K562 (cell line): Measurements from ENCODE around the gene KCNC3. TPM values are rescaled to one million over a fixed set of nuclear protein-coding genes. Genes with fewer than 3 reads are reported as not detected.

Experiments used
- ATAC-seq: fragments of 200-7000 bp; cut with Tn5 transposase; 3 replicates; pipeline ENCODE4 v1.9.1; 2020; ENCODE audit warnings: moderate library complexity
- BruUV-seq: library from RNA; stranded (reverse); fragments of 400-500 nt; replicated peaks from 2 replicates; lab custom pipeline; 2021; lab: Mats Ljungman, UMichigan
- CTCF ChIA-PET: fragments of 300-600 bp; formaldehyde crosslinking; extraction: SDS; loops from one replicate; lab custom pipeline; 2021; ENCODE audit warnings: low intra/inter-chr PET ratio; lab: Yijun Ruan, JAX
- POLR2A ChIA-PET: fragments of 300-600, 350-650 bp; sonication (Branson Sonifier 250); formaldehyde crosslinking; extraction: SDS; loops from one replicate; lab custom pipeline; 2021; ENCODE audit warnings: antibody characterized with exemption, inconsistent platforms; lab: Yijun Ruan, JAX
- DNase-seq, 4 experiments: peaks; one replicate each; pipeline versions ENCODE4 v3.0.0 to v3.0.0-alpha.2; 2011 to 2018; ENCODE audit warnings: low spot score in 3 of 4, mixed read lengths in 3 of 4; ENCODE audit errors: extremely low read depth in 1 of 4
- FAIRE-seq: peaks from 2 replicates; lab custom pipeline; 2011; peaks lifted over from hg19 to GRCh38; lab: Jason Lieb, UNC
- H2AFZ ChIP-seq: 2 replicates; pipeline ENCODE4 v1.6.0; 2011; ENCODE audit warnings: low read depth, low read length, control low read depth, inconsistent platforms
- H3K27ac ChIP-seq: fragments of 200-600 bp; 3 replicates; pipeline ENCODE4 v1.8.0; 2011; ENCODE audit warnings: low read depth, mild to moderate bottlenecking, control low read depth, inconsistent platforms, low read length, moderate library complexity, mixed read lengths; ENCODE audit errors: extremely low read depth
- H3K27me3 ChIP-seq, 2 experiments: fragments of 300-600 bp in 1 of 2; 2 replicates in 1 of 2; 3 replicates in 1 of 2; pipeline versions ENCODE4 v1.6.0 to v1.8.0; 2011; ENCODE audit warnings: inconsistent platforms in 2 of 2, low read length in 2 of 2, mild to moderate bottlenecking in 1 of 2, mixed read lengths in 1 of 2, moderate library complexity in 1 of 2; ENCODE audit not compliant: control insufficient read depth in 2 of 2, insufficient read depth in 2 of 2
- H3K36me3 ChIP-seq: fragments of 300-600 bp; 3 replicates; pipeline ENCODE4 v1.8.0; 2011; ENCODE audit warnings: mild to moderate bottlenecking, low read length, inconsistent platforms; ENCODE audit not compliant: control insufficient read depth, insufficient read depth
- H3K4me1 ChIP-seq, 2 experiments: fragments of 200-600 bp in 1 of 2; replicated peaks in 1 of 2; 2 replicates in 1 of 2; 3 replicates in 1 of 2; pipeline versions ENCODE4 v1.5.1 to v1.8.0; 2011; ENCODE audit warnings: inconsistent platforms in 2 of 2, low read length in 2 of 2, mild to moderate bottlenecking in 1 of 2, mixed read lengths in 1 of 2, moderate library complexity in 1 of 2; ENCODE audit not compliant: control insufficient read depth in 2 of 2, insufficient read depth in 2 of 2
- H3K4me2 ChIP-seq: 2 replicates; pipeline ENCODE4 v1.6.1; 2011; ENCODE audit warnings: low read length, control low read depth, inconsistent platforms, mixed read lengths; ENCODE audit not compliant: insufficient read depth
- H3K4me3 ChIP-seq: fragments of 200-600 bp; sonication (generic), shearing (Covaris generic); 2 replicates; pipeline ENCODE4 v1.5.1; 2016; ENCODE audit warnings: control low read depth, inconsistent platforms
- H3K79me2 ChIP-seq: fragments of 200-600 bp; 3 replicates; pipeline ENCODE4 v1.8.0; 2011; ENCODE audit warnings: low read length, inconsistent platforms; ENCODE audit not compliant: control insufficient read depth, insufficient read depth
- H3K9ac ChIP-seq, 2 experiments: 2 replicates each; pipeline versions ENCODE4 v1.6.0 to v1.6.1; 2011; ENCODE audit warnings: low read depth in 2 of 2, low read length in 2 of 2, control low read depth in 1 of 2, inconsistent platforms in 1 of 2, mild to moderate bottlenecking in 1 of 2, mixed read lengths in 1 of 2; ENCODE audit not compliant: insufficient read depth in 1 of 2
- H3K9me1 ChIP-seq: one replicate; pipeline ENCODE4 v1.6.0; 2011; ENCODE audit warnings: inconsistent platforms, mild to moderate bottlenecking, low read length, moderate library complexity; ENCODE audit not compliant: control insufficient read depth, insufficient read depth
- H3K9me3 ChIP-seq: replicated peaks from 2 replicates; pipeline ENCODE4 v1.5.1; 2011; ENCODE audit warnings: low read depth, low read length, inconsistent platforms; ENCODE audit not compliant: control insufficient read depth, insufficient read depth
- H4K20me1 ChIP-seq: replicated peaks from 2 replicates; pipeline ENCODE4 v1.6.1; 2011; ENCODE audit warnings: low read length, inconsistent platforms, mixed read lengths; ENCODE audit not compliant: control insufficient read depth, insufficient read depth
- ARNT ChIP-seq, 2 experiments: fragments of 450-650 bp; IDR thresholded peaks; 2 replicates each; pipeline ENCODE4 v1.6.1; 2016; ENCODE audit warnings: mild to moderate bottlenecking in 1 of 2
- C11orf30 ChIP-seq: fragments of 450-650 bp; IDR thresholded peaks from 2 replicates; pipeline ENCODE4 v1.6.1; 2016; ENCODE audit warnings: low read depth, mild to moderate bottlenecking
- CBX5 ChIP-seq: IDR thresholded peaks from 2 replicates; pipeline ENCODE4 v1.6.1; 2014; ENCODE audit warnings: low read depth, borderline replicate concordance
- CCNT2 ChIP-seq: IDR thresholded peaks from 2 replicates; pipeline ENCODE4 v1.6.1; 2011; ENCODE audit warnings: borderline replicate concordance, low read depth, mild to moderate bottlenecking, moderate library complexity, mixed read lengths, low read length; ENCODE audit not compliant: insufficient read length; ENCODE audit errors: extremely low read depth
- HDAC1 ChIP-seq, 2 experiments: fragments of 450-650 bp; IDR thresholded peaks; 2 replicates each; pipeline ENCODE4 v1.6.1; 2016 to 2017; ENCODE audit warnings: inconsistent platforms in 1 of 2, mild to moderate bottlenecking in 1 of 2, moderate library complexity in 1 of 2
- KLF16 ChIP-seq: IDR thresholded peaks from 2 replicates; pipeline ENCODE4 v1.6.1; 2016; ENCODE audit warnings: antibody characterized with exemption
- KLF6 ChIP-seq: fragments of 250-450 bp; sonication (Bioruptor Pico); IDR thresholded peaks from 2 replicates; pipeline ENCODE4 v1.4.0; 2020; ENCODE audit warnings: mild to moderate bottlenecking, moderate library complexity, borderline replicate concordance
- PHF8 ChIP-seq: fragments of 200-600 bp; sonication (generic); IDR thresholded peaks from 2 replicates; pipeline ENCODE4 v1.6.1; 2012; ENCODE audit warnings: mixed run types, mild to moderate bottlenecking, inconsistent platforms, low read length, moderate library complexity, borderline replicate concordance
- RBFOX2 ChIP-seq: fragments of 200-400 bp; formaldehyde crosslinking; IDR thresholded peaks from 2 replicates; pipeline ENCODE4 v1.6.1; 2017; ENCODE audit warnings: low read depth, mild to moderate bottlenecking, low read length, moderate library complexity
- ZC3H4 ChIP-seq: sonication (generic); formaldehyde crosslinking; IDR thresholded peaks from 2 replicates; pipeline ENCODE4 v1.9.0; 2021; ENCODE audit warnings: missing genetic modification reagents, borderline replicate concordance
- ZEB2 ChIP-seq: fragments of 450-650 bp; IDR thresholded peaks from 2 replicates; pipeline ENCODE4 v1.6.1; 2016
- ZKSCAN8 ChIP-seq: fragments of 200-800 bp; sonication (Bioruptor generic); IDR thresholded peaks from 2 replicates; pipeline ENCODE4 v1.6.1; 2016; ENCODE audit warnings: missing genetic modification characterization, missing compliant biosample characterization
- ZNF124 ChIP-seq: sonication (generic); formaldehyde crosslinking; IDR thresholded peaks from 2 replicates; pipeline ENCODE4 v1.8.1; 2022; ENCODE audit warnings: missing genetic modification reagents
- ZNF507 ChIP-seq: conservative IDR thresholded peaks from 2 replicates; pipeline ENCODE4 v1.6.1; 2017; ENCODE audit warnings: missing genetic modification characterization, missing compliant biosample characterization
- WGBS: fragments of 100-300 bp; shearing (Covaris generic); methylation state at CpG from one replicate; pipeline ENCODE4 v1.1.6; 2016; ENCODE audit warnings: low coverage, mixed read lengths; ENCODE audit not compliant: insufficient coverage; ENCODE audit errors: missing lambda C conversion rate; 5-methylcytosine and 5-hydroxymethylcytosine counted together
- in situ Hi-C: fragments of 300-500 bp; cut with MboI; formaldehyde crosslinking; loops from 4 replicates; pipeline ENCODE4 v1.15.0; 2018; ENCODE audit warnings: inconsistent platforms, mixed read lengths
- intact Hi-C: fragments of 100-400 bp; cut with micrococcal nuclease; formaldehyde crosslinking; loops from 2 replicates; pipeline ENCODE4 v1.14.2; 2022
- polyA plus RNA-seq, 8 experiments: library from polyadenylated mRNA; depleted of rRNA in 4 of 8; stranded (reverse) in 5 of 8; unstranded in 3 of 8; fragments of >200 nt; fragmentation: Nextera tagmentation in 2 of 8; fragmentation: Illumina TruSeq in 1 of 8; extraction: Ambion mirVana in 2 of 8; extraction: Trizol in 1 of 8; gene quantifications; 2 replicates each; pipeline versions ENCODE4 v1.2.1 to v1.2.3, GENCODE V29; 2011 to 2014; ENCODE audit warnings: inconsistent platforms in 1 of 8, missing spikeins in 1 of 8
- total RNA-seq, 7 experiments: library from RNA; depleted of rRNA in 6 of 7; stranded (reverse); fragments of >200 nt in 6 of 7; fragmentation: Illumina TruSeq in 2 of 7; extraction: Trizol in 2 of 7; gene quantifications; 2 replicates each; pipeline versions ENCODE4 v1.2.1 to v1.2.3, GENCODE V29; 2011 to 2021; ENCODE audit warnings: low replicate concordance in 1 of 7

The KCNC3 gene
- total and polyA plus RNA-seq, 9 of the 15 experiments (the other 6 are each of a cell fraction or from before 2014, with no cell fraction given) = 0.03 to 26.2 (median 2.0) TPM

GRCh38 chr19:50331994-50332243, 2.7 kb upstream of the KCNC3 start:
- peak overlapping the region; percentile 6; the same call in 1 of the 3 replicates for H3K27ac ChIP-seq
- H3K4me3 ChIP-seq = peak overlapping the region; percentile 11; the same call in 1 of the 2 replicates
- no peak overlapping the region for H2AFZ ChIP-seq
- ChIA-PET CTCF (no interaction called here), POLR2A (interaction anchor here (0.6 kb wide), 1 partner anchor 121 kb away, joined by 3 read pairs; no protein-coding TSS in a partner anchor)
- TF ChIP-seq PHF8 = no peak
- TF ChIP-seq ZNF124 (CRISPR knock-in tag) = no peak
- no peak for TF ChIP-seq KLF6 (CRISPR knock-in tag)
- TF ChIP-seq CCNT2 = no peak
- no peak for TF ChIP-seq C11orf30
- TF ChIP-seq ZKSCAN8 = no peak
- TF ChIP-seq ZC3H4 (CRISPR knock-in tag) = no peak
- no peak for TF ChIP-seq ARNT (IDR thresholded peaks at IDR 0.05)
- TF ChIP-seq ZNF507 (tag) = no peak
- no peak for TF ChIP-seq ZEB2
- no peak for TF ChIP-seq CBX5
- no peak for TF ChIP-seq RBFOX2
- no peak for TF ChIP-seq HDAC1 (IDR thresholded peaks at IDR 0.05)
- no peak for TF ChIP-seq KLF16
- no TSS peak for BruUV-seq
- H3K27me3 ChIP-seq = no peaks in the 10 kb centered on the region
- H3K4me1 ChIP-seq = peaks cover 48 to 72% of the 10 kb centered on the region in 2 experiments
- H3K4me2 ChIP-seq = peak overlapping the region; percentile 89
- 6% methylated on average over 1 of the region's 2 CpGs for WGBS
- H3K79me2 ChIP-seq = peaks cover 39% of the 10 kb centered on the region
- FAIRE-seq (no peak), ATAC-seq (no peak), DNase-seq (no peak)
- intact Hi-C loops (no loop called here), in situ Hi-C loops (loop anchor here (10.0 kb wide), 1 partner anchor 1217 kb away; the partner anchor contains the start of genes C19orf73, LIN7B and PPFIA3)
- H4K20me1 ChIP-seq = peaks cover 10% of the 10 kb centered on the region
- H3K9me3 ChIP-seq = no peaks in the 10 kb centered on the region
- H3K36me3 ChIP-seq = no peaks in the 10 kb centered on the region; the same call in 2 of the 3 replicates
- H3K9ac ChIP-seq = peak overlapping the region in 1 of 2 experiments; percentile 46; a peak in 2 of 4 replicates
- H3K9me1 ChIP-seq = no peaks in the 10 kb centered on the region
